Heart left ventricle (tissue), 13 donors: Measurements from ENCODE around the gene NAP1L2.

Experiments used
- POLR2A ChIP-seq, 2 donors: fragments of 450-650 bp; IDR thresholded peaks; one replicate each; pipeline ENCODE4 v1.6.1; 2017; ENCODE audit warnings: antibody characterized with exemption in 2 of 2, mild to moderate bottlenecking in 2 of 2, moderate library complexity in 2 of 2
- TF ChIP-seq, protein P1 (sequence below), 12 donors: fragments of 200-600 bp; sonication (generic) in 4 of 12; IDR thresholded peaks; one replicate each; pipeline versions ENCODE4 v1.5.0 to v1.8.0; 2018 to 2022; ENCODE audit warnings: antibody characterized with exemption in 12 of 12, mild to moderate bottlenecking in 5 of 12
- donor health status: ischemic (EF 13 %, LVEDD 7.1; RV severe dilation, severe dysfunction).
- donor health status: DM: no; HTN: yes; CAD: no.
- donor health status: DM: no; HTN: no; CAD: no.
- donor health status: ischemic (EF 25% LVEDD 6.9; RV normal size, moderate dysfunction).
- donor health status: ischemic (EF 25% LVEDD 5.7; RV mildly dilated, moderate dysfunction).
- donor health status: ischemic (EF 35%, LVEDD 5.7; RV mildly dilated, moderate dysfunction).
- donor health status: nonischemic (EF 11% LVEDD 7.7; RV severe dilation, severe dysfunction).
- donor health status: DM: yes; HTN: yes; CAD: no.
- donor health status: PGD.
- donor health status: ischemic (EF 29% LVEDD 5.4; RV normal size, mild dysfunction).
- donor health status: nonischemic (EF 23%, LVEDD 6.1; RV moderate dilation, normal function).

DNA sequence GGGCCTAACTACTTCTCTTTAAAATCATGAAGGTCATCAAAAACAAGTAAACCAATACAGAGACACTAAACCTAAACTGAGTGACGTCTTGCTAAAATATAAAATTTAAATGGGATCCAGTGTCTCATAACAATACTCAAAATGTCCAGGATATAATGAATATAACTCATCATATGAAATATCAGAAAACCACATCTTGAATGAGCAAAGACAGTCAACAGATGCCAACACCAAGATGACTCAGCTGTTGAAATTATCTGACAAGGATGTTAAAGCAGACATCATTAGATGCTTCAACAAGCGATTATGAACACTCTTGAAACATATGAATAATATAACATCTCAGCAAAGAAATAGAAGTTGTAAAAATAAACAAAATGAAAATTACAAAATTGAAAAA is 8.3 kb downstream of the NAP1L2 start:
- TF ChIP-seq, protein P1, sequence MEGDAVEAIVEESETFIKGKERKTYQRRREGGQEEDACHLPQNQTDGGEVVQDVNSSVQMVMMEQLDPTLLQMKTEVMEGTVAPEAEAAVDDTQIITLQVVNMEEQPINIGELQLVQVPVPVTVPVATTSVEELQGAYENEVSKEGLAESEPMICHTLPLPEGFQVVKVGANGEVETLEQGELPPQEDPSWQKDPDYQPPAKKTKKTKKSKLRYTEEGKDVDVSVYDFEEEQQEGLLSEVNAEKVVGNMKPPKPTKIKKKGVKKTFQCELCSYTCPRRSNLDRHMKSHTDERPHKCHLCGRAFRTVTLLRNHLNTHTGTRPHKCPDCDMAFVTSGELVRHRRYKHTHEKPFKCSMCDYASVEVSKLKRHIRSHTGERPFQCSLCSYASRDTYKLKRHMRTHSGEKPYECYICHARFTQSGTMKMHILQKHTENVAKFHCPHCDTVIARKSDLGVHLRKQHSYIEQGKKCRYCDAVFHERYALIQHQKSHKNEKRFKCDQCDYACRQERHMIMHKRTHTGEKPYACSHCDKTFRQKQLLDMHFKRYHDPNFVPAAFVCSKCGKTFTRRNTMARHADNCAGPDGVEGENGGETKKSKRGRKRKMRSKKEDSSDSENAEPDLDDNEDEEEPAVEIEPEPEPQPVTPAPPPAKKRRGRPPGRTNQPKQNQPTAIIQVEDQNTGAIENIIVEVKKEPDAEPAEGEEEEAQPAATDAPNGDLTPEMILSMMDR (IDR thresholded peaks at IDR 0.05): no peak
- TF ChIP-seq POLR2A (IDR thresholded peaks at IDR 0.05): no peak
